ENCODE measurements around the gene FNDC3B. TPM values are rescaled to one million over a fixed set of nuclear protein-coding genes. Genes with fewer than 3 reads are reported as not detected.
A peak's percentile ranks its signal among the peaks of the same experiment; 100 is the strongest.

The FNDC3B gene
- total RNA-seq, 1 donor from 2014 or later, result 290 TPM

GRCh38 chr3:172378439-172378838 lies 339.1 kb downstream of the FNDC3B start:
- Mint-ChIP-seq H3K9me3 (ENCODE audit: low read depth) (peaks cover 3% of the 10 kb centered on the region), H3K4me1 (ENCODE audit: low read depth) (peaks cover 26% of the 10 kb centered on the region), H3K36me3 (ENCODE audit: low read depth) (peaks cover 56% of the 10 kb centered on the region), H3K27ac (ENCODE audit: unreplicated experiment) (no peak overlapping the region), H3K4me3 (ENCODE audit: unreplicated experiment) (no peak overlapping the region), H3K27me3 (ENCODE audit: low read depth) (no peaks in the 10 kb centered on the region)
- TF ChIP-seq, protein P1, sequence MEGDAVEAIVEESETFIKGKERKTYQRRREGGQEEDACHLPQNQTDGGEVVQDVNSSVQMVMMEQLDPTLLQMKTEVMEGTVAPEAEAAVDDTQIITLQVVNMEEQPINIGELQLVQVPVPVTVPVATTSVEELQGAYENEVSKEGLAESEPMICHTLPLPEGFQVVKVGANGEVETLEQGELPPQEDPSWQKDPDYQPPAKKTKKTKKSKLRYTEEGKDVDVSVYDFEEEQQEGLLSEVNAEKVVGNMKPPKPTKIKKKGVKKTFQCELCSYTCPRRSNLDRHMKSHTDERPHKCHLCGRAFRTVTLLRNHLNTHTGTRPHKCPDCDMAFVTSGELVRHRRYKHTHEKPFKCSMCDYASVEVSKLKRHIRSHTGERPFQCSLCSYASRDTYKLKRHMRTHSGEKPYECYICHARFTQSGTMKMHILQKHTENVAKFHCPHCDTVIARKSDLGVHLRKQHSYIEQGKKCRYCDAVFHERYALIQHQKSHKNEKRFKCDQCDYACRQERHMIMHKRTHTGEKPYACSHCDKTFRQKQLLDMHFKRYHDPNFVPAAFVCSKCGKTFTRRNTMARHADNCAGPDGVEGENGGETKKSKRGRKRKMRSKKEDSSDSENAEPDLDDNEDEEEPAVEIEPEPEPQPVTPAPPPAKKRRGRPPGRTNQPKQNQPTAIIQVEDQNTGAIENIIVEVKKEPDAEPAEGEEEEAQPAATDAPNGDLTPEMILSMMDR (IDR thresholded peaks at IDR 0.05), result no peak
- DNase-seq (ENCODE audit: low spot score), result no peak

DNA sequence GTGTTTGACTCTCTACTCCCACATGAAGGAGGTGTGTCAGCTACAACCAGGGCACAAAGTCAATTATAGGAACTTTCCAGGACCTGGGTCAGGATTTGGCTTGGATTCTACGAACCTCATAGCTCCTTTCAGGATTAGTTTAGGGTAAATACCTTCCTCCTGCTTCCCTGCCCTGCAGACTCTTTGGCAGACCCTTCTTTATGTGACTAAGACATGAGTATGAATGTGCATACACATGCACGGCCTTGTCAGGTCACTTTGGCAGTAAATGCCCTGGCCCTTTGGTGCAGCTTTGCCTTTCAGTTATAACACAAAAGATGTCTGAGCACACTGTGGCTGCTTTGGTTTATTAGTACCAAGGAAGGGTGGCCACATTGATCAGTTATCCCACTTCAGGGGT lies 340.0 kb downstream of the FNDC3B start:
- H3K4me3 Mint-ChIP-seq (ENCODE audit: unreplicated experiment), result no peak overlapping the region
- peaks cover 3% of the 10 kb centered on the region for H3K9me3 Mint-ChIP-seq (ENCODE audit: low read depth)
- H3K27ac Mint-ChIP-seq (ENCODE audit: unreplicated experiment), result no peak overlapping the region
- H3K4me1 Mint-ChIP-seq (ENCODE audit: low read depth), result peaks cover 27% of the 10 kb centered on the region
- peaks cover 53% of the 10 kb centered on the region for H3K36me3 Mint-ChIP-seq (ENCODE audit: low read depth)
- DNase-seq (ENCODE audit: low spot score), result no peak
- TF ChIP-seq, protein P1 (IDR thresholded peaks at IDR 0.05), result no peak
- no peaks in the 10 kb centered on the region for H3K27me3 Mint-ChIP-seq (ENCODE audit: low read depth)

GRCh38 chr3:172380632-172381031 lies 341.3 kb downstream of the FNDC3B start:
- Mint-ChIP-seq H3K27me3 (ENCODE audit: low read depth) (no peaks in the 10 kb centered on the region), H3K4me3 (ENCODE audit: unreplicated experiment) (no peak overlapping the region), H3K36me3 (ENCODE audit: low read depth) (peaks cover 47% of the 10 kb centered on the region), H3K27ac (ENCODE audit: unreplicated experiment) (peak overlapping the region; percentile 28), H3K4me1 (ENCODE audit: low read depth) (peaks cover 31% of the 10 kb centered on the region), H3K9me3 (ENCODE audit: low read depth) (peaks cover 3% of the 10 kb centered on the region)
- DNase-seq (ENCODE audit: low spot score), result no peak
- TF ChIP-seq, protein P1 (IDR thresholded peaks at IDR 0.05), result no peak

DNA sequence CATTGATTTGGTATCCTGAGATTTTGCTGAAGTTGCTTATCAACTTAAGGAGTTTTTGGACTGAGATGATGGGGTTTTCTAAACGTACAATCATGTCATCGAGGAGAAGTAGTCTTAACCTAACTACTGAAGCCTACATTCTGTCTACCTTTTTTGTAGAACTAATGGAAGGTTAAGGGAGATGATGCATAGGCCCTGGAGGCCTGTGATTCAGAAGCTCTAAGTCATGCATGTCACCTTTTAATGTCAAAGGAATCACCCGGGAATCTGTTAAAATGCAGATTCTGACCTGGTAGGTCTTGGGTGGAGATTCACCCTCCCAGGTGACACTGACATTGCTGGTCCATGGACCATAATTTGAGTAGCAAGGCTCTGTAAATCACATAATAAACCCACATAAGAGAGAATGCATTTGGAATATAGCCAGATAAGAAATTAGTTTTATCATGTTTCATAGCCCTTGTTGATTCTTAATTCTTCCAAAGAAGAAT lies 344.0 kb downstream of the FNDC3B start:
- Mint-ChIP-seq H3K27me3 (ENCODE audit: low read depth) (no peaks in the 10 kb centered on the region), H3K27ac (ENCODE audit: unreplicated experiment) (peak overlapping the region; percentile 17), H3K36me3 (ENCODE audit: low read depth) (peaks cover 41% of the 10 kb centered on the region)

DNA sequence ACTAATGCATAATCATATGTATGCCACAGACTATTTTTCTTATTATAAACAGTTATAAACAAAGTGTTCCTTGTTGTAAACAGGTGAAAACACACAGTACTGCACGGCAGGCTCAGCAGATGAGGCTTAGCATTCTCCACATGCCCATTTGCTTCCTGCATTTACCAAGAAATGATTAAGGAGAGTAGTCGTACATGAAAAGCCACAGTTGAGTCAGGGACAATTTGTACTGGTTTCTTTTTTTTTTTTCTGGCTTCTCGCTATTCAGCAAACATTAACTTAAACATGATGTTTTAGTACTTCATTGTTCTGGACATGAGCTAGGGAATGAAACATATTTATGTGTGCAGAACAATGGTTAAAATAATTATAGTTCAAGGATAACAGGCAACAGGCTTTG lies 345.5 kb downstream of the FNDC3B start:
- H3K27me3 Mint-ChIP-seq (ENCODE audit: low read depth), result no peaks in the 10 kb centered on the region
- H3K4me3 Mint-ChIP-seq (ENCODE audit: unreplicated experiment), result no peak overlapping the region
- no peak for DNase-seq (ENCODE audit: low spot score)
- H3K27ac Mint-ChIP-seq (ENCODE audit: unreplicated experiment), result no peak overlapping the region
- H3K36me3 Mint-ChIP-seq (ENCODE audit: low read depth), result peaks cover 26% of the 10 kb centered on the region
- H3K4me1 Mint-ChIP-seq (ENCODE audit: low read depth), result peaks cover 29% of the 10 kb centered on the region
- H3K9me3 Mint-ChIP-seq (ENCODE audit: low read depth), result peaks cover 3% of the 10 kb centered on the region
- TF ChIP-seq, protein P1 (IDR thresholded peaks at IDR 0.05), result no peak

More for the DNA sequence above, 344.0 kb downstream of the FNDC3B start:
- no peak for DNase-seq (ENCODE audit: low spot score)
- H3K9me3 Mint-ChIP-seq (ENCODE audit: low read depth), result peaks cover 3% of the 10 kb centered on the region
- H3K4me1 Mint-ChIP-seq (ENCODE audit: low read depth), result peaks cover 34% of the 10 kb centered on the region
- TF ChIP-seq, protein P1 (IDR thresholded peaks at IDR 0.05), result no peak
- H3K4me3 Mint-ChIP-seq (ENCODE audit: unreplicated experiment), result no peak overlapping the region

Data from chondrocyte (in vitro differentiated cells).